ENCODE measurements around the gene DNTT. TPM values are rescaled to one million over a fixed set of nuclear protein-coding genes. Genes with fewer than 3 reads are reported as not detected.

The DNTT gene
- total RNA-seq, 6 experiments from 2014 or later: not detected

GRCh38 chr10:96276831-96277230, 27.4 kb upstream of the DNTT start:
- intact Hi-C loops (cut with DNase I): no loop called here
- H3K4me1 ChIP-seq: peaks cover 0 to 21% (median 10%) of the 10 kb centered on the region in 4 donors
- H3K36me3 ChIP-seq: no peaks in the 10 kb centered on the region
- WGBS (ENCODE audit: insufficient coverage, low coverage, low lambda C conversion rate, missing lambda C conversion rate): 86% methylated on average over 1 of the region's 1 CpG
- no peak overlapping the region for H3K4me3 ChIP-seq
- H3K27ac ChIP-seq: peak overlapping the region in 2 of 3 donors; percentile 58 to 65
- peak in 1 of 4 donors; percentile 11 for ATAC-seq
- DNase-seq: no peak
- H3K9me3 ChIP-seq: no peaks in the 10 kb centered on the region
- no peaks in the 10 kb centered on the region for H3K27me3 ChIP-seq
- TF ChIP-seq CTCF (IDR thresholded peaks at IDR 0.05) (no peak), POLR2A (IDR thresholded peaks at IDR 0.05) (no peak)

- TF ChIP-seq POLR2A (IDR thresholded peaks at IDR 0.05): no peak
- TF ChIP-seq CTCF (IDR thresholded peaks at IDR 0.05): no peak
- DNase-seq (no peak), ATAC-seq (no peak)
- Histone ChIP-seq H3K4me3 (no peak overlapping the region), H3K27me3 (no peaks in the 10 kb centered on the region), H3K9me3 (no peaks in the 10 kb centered on the region), H3K4me1 (peaks cover 0 to 30% (median 14%) of the 10 kb centered on the region in 4 donors), H3K27ac (no peak overlapping the region), H3K36me3 (no peaks in the 10 kb centered on the region)
- WGBS (ENCODE audit: insufficient coverage, low coverage, low lambda C conversion rate, missing lambda C conversion rate): 96% methylated on average over 3 of the region's 3 CpGs
- intact Hi-C loops (cut with DNase I): no loop called here
These were observed 25.0 kb upstream of the DNTT start for GRCh38 chr10:96279191-96279641.

- DNase-seq: no peak
- H3K4me1 ChIP-seq: peaks cover 0 to 38% (median 14%) of the 10 kb centered on the region in 4 donors
- no peak overlapping the region for H3K4me3 ChIP-seq
- no peaks in the 10 kb centered on the region for H3K27me3 ChIP-seq
- ATAC-seq: no peak
- H3K27ac ChIP-seq: no peak overlapping the region
- H3K9me3 ChIP-seq: no peaks in the 10 kb centered on the region
- WGBS (ENCODE audit: insufficient coverage, low coverage, low lambda C conversion rate, missing lambda C conversion rate): 59% methylated on average over 2 of the region's 2 CpGs
- intact Hi-C loops (cut with DNase I): no loop called here
- H3K36me3 ChIP-seq: no peaks in the 10 kb centered on the region
- TF ChIP-seq CTCF (IDR thresholded peaks at IDR 0.05) (no peak), POLR2A (IDR thresholded peaks at IDR 0.05) (no peak)
These were observed 23.4 kb upstream of the DNTT start for GRCh38 chr10:96280859-96281258.

- H3K36me3 ChIP-seq: no peaks in the 10 kb centered on the region
- ATAC-seq (peak in 2 of 4 donors; percentile 26 to 35), DNase-seq (no peak)
- H3K27me3 ChIP-seq: no peaks in the 10 kb centered on the region
- H3K4me3 ChIP-seq: no peak overlapping the region
- H3K4me1 ChIP-seq: peaks cover 0 to 36% (median 15%) of the 10 kb centered on the region in 4 donors
- H3K9me3 ChIP-seq: no peaks in the 10 kb centered on the region
- intact Hi-C loops (cut with DNase I): no loop called here
- TF ChIP-seq POLR2A (IDR thresholded peaks at IDR 0.05): no peak
- TF ChIP-seq CTCF (IDR thresholded peaks at IDR 0.05): no peak
- 40% methylated on average over 3 of the region's 3 CpGs for WGBS (ENCODE audit: insufficient coverage, low coverage, low lambda C conversion rate, missing lambda C conversion rate)
- H3K27ac ChIP-seq: no peak overlapping the region
These were observed 22.7 kb upstream of the DNTT start for GRCh38 chr10:96281444-96282029.

All from right lobe of liver (tissue), 6 donors.